HL-60 (cell line): ENCODE measurements around the gene TRAF1.

Experiments
- DNase-seq, 2 experiments: peaks; one replicate each; pipeline ENCODE4 v3.0.0-alpha.2; 2010 to 2020; ENCODE audit warnings: low read depth in 1 of 2, low spot score in 1 of 2
- H3K27ac ChIP-seq: fragments of 250-450 bp; sonication (Bioruptor Pico); replicated peaks from 2 replicates; pipeline ENCODE4 v1.5.1; 2020; ENCODE audit warnings: mild to moderate bottlenecking, moderate library complexity
- H3K27me3 ChIP-seq: fragments of 250-450 bp; sonication (Bioruptor Pico); 2 replicates; pipeline ENCODE4 v1.5.1; 2021; ENCODE audit warnings: mild to moderate bottlenecking, moderate library complexity; ENCODE audit not compliant: insufficient read depth, poor library complexity, severe bottlenecking
- H3K4me3 ChIP-seq: replicated peaks from 2 replicates; pipeline ENCODE4 v1.5.1; 2011; ENCODE audit warnings: mild to moderate bottlenecking, control low read depth, low read length; ENCODE audit not compliant: insufficient read depth
- CTCF ChIP-seq: IDR thresholded peaks from one replicate; pipeline ENCODE4 v1.5.1; 2011; ENCODE audit warnings: low read length, control low read depth, inconsistent platforms; ENCODE audit not compliant: insufficient read depth
- GABPA ChIP-seq: IDR thresholded peaks from 2 replicates; pipeline ENCODE4 v1.6.1; 2012; ENCODE audit warnings: low read depth
- POLR2AphosphoS5 ChIP-seq: IDR thresholded peaks from 2 replicates; pipeline ENCODE4 v1.6.1; 2012; ENCODE audit warnings: low read depth
- REST ChIP-seq: IDR thresholded peaks from 2 replicates; pipeline ENCODE4 v1.6.1; 2012; ENCODE audit warnings: low read depth; ENCODE audit not compliant: insufficient replicate concordance
- SPI1 ChIP-seq: IDR thresholded peaks from 2 replicates; pipeline ENCODE4 v1.6.1; 2012; ENCODE audit warnings: low read depth, mild to moderate bottlenecking, borderline replicate concordance

Gene TRAF1

GRCh38 chr9:120956862-120957261 lies 30.3 kb upstream of the TRAF1 start:
- no peak overlapping the region for H3K4me3 ChIP-seq
- no peak for DNase-seq
- TF ChIP-seq POLR2AphosphoS5 (no peak), SPI1 (no peak), GABPA (no peak), CTCF (no peak), REST (no peak)
- H3K27me3 ChIP-seq, result no peaks in the 10 kb centered on the region
- H3K27ac ChIP-seq, result no peak overlapping the region

- TF ChIP-seq GABPA (no peak), REST (no peak), CTCF (no peak), POLR2AphosphoS5 (no peak), SPI1 (no peak)
- Histone ChIP-seq H3K4me3 (no peak overlapping the region), H3K27ac (no peak overlapping the region), H3K27me3 (no peaks in the 10 kb centered on the region)
- no peak for DNase-seq
Observed at GRCh38 chr9:120951960-120952618, 25.5 kb upstream of the TRAF1 start.

GRCh38 chr9:120950421-120951388 lies 24.1 kb upstream of the TRAF1 start:
- H3K27ac ChIP-seq, result no peak overlapping the region
- no peak for DNase-seq
- TF ChIP-seq SPI1 (no peak), GABPA (no peak), REST (no peak), POLR2AphosphoS5 (no peak), CTCF (no peak)
- no peak overlapping the region for H3K4me3 ChIP-seq
- no peaks in the 10 kb centered on the region for H3K27me3 ChIP-seq
